H9 (cell line): ENCODE results near the gene NTRK3. TPM values are rescaled to one million over a fixed set of nuclear protein-coding genes. Genes with fewer than 3 reads are reported as not detected.

Source experiments
- DNase-seq: peaks from one replicate; pipeline ENCODE4 v3.0.0-alpha.2; 2017
- H2AFZ ChIP-seq: one replicate; pipeline ENCODE4 v1.6.1; 2013; ENCODE audit warnings: mild to moderate bottlenecking, low read length, control low read depth, moderate library complexity
- H2AK5ac ChIP-seq: 2 replicates; pipeline ENCODE4 v1.6.1; 2013; ENCODE audit warnings: low read length, control low read depth, mixed read lengths; ENCODE audit not compliant: insufficient read length
- H2BK120ac ChIP-seq: one replicate; pipeline ENCODE4 v1.6.1; 2013; ENCODE audit warnings: low read depth, mild to moderate bottlenecking, low read length, control low read depth, inconsistent platforms; ENCODE audit not compliant: poor library complexity, severe bottlenecking
- H2BK12ac ChIP-seq: 2 replicates; pipeline ENCODE4 v1.6.1; 2013; ENCODE audit warnings: low read length, control low read depth, mixed read lengths, low read depth; ENCODE audit not compliant: insufficient read length
- H2BK15ac ChIP-seq: 2 replicates; pipeline ENCODE4 v1.6.1; 2013; ENCODE audit warnings: low read depth, low read length, control low read depth
- H2BK20ac ChIP-seq: one replicate; pipeline ENCODE4 v1.6.1; 2013; ENCODE audit warnings: low read depth, mild to moderate bottlenecking, low read length, control low read depth, inconsistent platforms; ENCODE audit not compliant: poor library complexity, severe bottlenecking
- H2BK5ac ChIP-seq: 2 replicates; pipeline ENCODE4 v1.6.1; 2013; ENCODE audit warnings: low read length, control low read depth, mixed read lengths; ENCODE audit not compliant: insufficient read length
- H3K14ac ChIP-seq: 2 replicates; pipeline ENCODE4 v1.6.1; 2013; ENCODE audit warnings: low read length, control low read depth; ENCODE audit not compliant: insufficient read depth
- H3K18ac ChIP-seq: 2 replicates; pipeline ENCODE4 v1.6.1; 2013; ENCODE audit warnings: low read depth, mild to moderate bottlenecking, mixed read lengths, low read length, control low read depth; ENCODE audit not compliant: insufficient read length
- H3K23ac ChIP-seq: 2 replicates; pipeline ENCODE4 v1.6.1; 2013; ENCODE audit warnings: low read length, control low read depth, mixed read lengths, low read depth; ENCODE audit not compliant: insufficient read length
- H3K23me2 ChIP-seq: 2 replicates; pipeline ENCODE4 v1.6.1; 2013; ENCODE audit warnings: low read depth, mild to moderate bottlenecking, mixed read lengths, low read length, control low read depth; ENCODE audit not compliant: insufficient read length, poor library complexity, severe bottlenecking
- H3K27ac ChIP-seq: 2 replicates; pipeline ENCODE4 v1.5.1; 2013; ENCODE audit warnings: low read length, control low read depth, mixed read lengths, low read depth; ENCODE audit not compliant: insufficient read length
- H3K27me3 ChIP-seq: 2 replicates; pipeline ENCODE4 v1.6.1; 2013; ENCODE audit warnings: low read length, control low read depth, inconsistent platforms; ENCODE audit not compliant: insufficient read depth
- H3K4ac ChIP-seq: 2 replicates; pipeline ENCODE4 v1.6.1; 2013; ENCODE audit warnings: low read depth, mild to moderate bottlenecking, control low read depth, inconsistent platforms, low read length, moderate library complexity
- H3K4me1 ChIP-seq: 2 replicates; pipeline ENCODE4 v1.6.1; 2013; ENCODE audit warnings: low read length, control low read depth, inconsistent platforms; ENCODE audit not compliant: insufficient read depth
- H3K4me2 ChIP-seq: 2 replicates; pipeline ENCODE4 v1.6.1; 2013; ENCODE audit warnings: low read length, control low read depth, mixed read lengths; ENCODE audit not compliant: insufficient read length, insufficient read depth
- H3K56ac ChIP-seq: 2 replicates; pipeline ENCODE4 v1.6.1; 2013; ENCODE audit warnings: low read depth, mild to moderate bottlenecking, mixed read lengths, low read length, control low read depth; ENCODE audit not compliant: insufficient read length
- H3K79me1 ChIP-seq: 2 replicates; pipeline ENCODE4 v1.6.1; 2013; ENCODE audit warnings: low read depth, mild to moderate bottlenecking, moderate library complexity, low read length, control low read depth, inconsistent platforms; ENCODE audit not compliant: insufficient read depth, poor library complexity, severe bottlenecking
- H3K79me2 ChIP-seq: 2 replicates; pipeline ENCODE4 v1.6.1; 2013; ENCODE audit warnings: low read length, control low read depth, inconsistent platforms; ENCODE audit not compliant: insufficient read depth
- H3K9ac ChIP-seq: 2 replicates; pipeline ENCODE4 v1.6.1; 2013; ENCODE audit warnings: low read length, control low read depth, mixed read lengths; ENCODE audit not compliant: insufficient read length; ENCODE audit errors: extremely low read depth
- H3K9me3 ChIP-seq: one replicate; pipeline ENCODE4 v1.6.1; 2013; ENCODE audit warnings: low read depth, low read length, inconsistent platforms; ENCODE audit not compliant: control insufficient read depth
- H3T11ph ChIP-seq: one replicate; pipeline ENCODE4 v1.6.1; 2013; ENCODE audit warnings: mild to moderate bottlenecking, low read length, control low read depth, inconsistent platforms
- H4K20me1 ChIP-seq: one replicate; pipeline ENCODE4 v1.6.1; 2013; ENCODE audit not compliant: control insufficient read depth, insufficient read length, insufficient read depth
- H4K5ac ChIP-seq: 2 replicates; pipeline ENCODE4 v1.6.1; 2013; ENCODE audit warnings: low read depth, mild to moderate bottlenecking, mixed read lengths, low read length, control low read depth; ENCODE audit not compliant: insufficient read length
- H4K8ac ChIP-seq: replicated peaks from 2 replicates; pipeline ENCODE4 v1.6.1; 2013; ENCODE audit warnings: low read length, control low read depth, mixed read lengths, low read depth; ENCODE audit not compliant: insufficient read length
- H4K91ac ChIP-seq: 2 replicates; pipeline ENCODE4 v1.6.1; 2013; ENCODE audit warnings: low read depth, mild to moderate bottlenecking, moderate library complexity, mixed read lengths, low read length, control low read depth; ENCODE audit not compliant: insufficient read length
- H3K27ac Mint-ChIP-seq, 3 experiments: 2 replicates in 2 of 3; 3 replicates in 1 of 3; pipeline ENCODE4 v1.8.0; 2020 to 2021; ENCODE audit warnings: mixed read lengths in 3 of 3, mild to moderate bottlenecking in 1 of 3, moderate library complexity in 1 of 3
- H3K27me3 Mint-ChIP-seq: 2 replicates; pipeline ENCODE4 v1.8.0; 2021; ENCODE audit warnings: low read depth, mild to moderate bottlenecking, moderate library complexity, mixed read lengths
- H3K36me3 Mint-ChIP-seq, 3 experiments: 2 replicates in 2 of 3; 3 replicates in 1 of 3; pipeline ENCODE4 v1.8.0; 2020 to 2021; ENCODE audit warnings: low read depth in 3 of 3, mixed read lengths in 3 of 3; ENCODE audit not compliant: insufficient read depth in 1 of 3
- H3K4me1 Mint-ChIP-seq, 2 experiments: 2 replicates each; pipeline ENCODE4 v1.8.0; 2020; ENCODE audit warnings: mixed read lengths in 2 of 2
- H3K4me3 Mint-ChIP-seq, 2 experiments: 2 replicates in 1 of 2; 3 replicates in 1 of 2; pipeline ENCODE4 v1.8.0; 2020 to 2021; ENCODE audit warnings: mild to moderate bottlenecking in 2 of 2, mixed read lengths in 2 of 2, moderate library complexity in 1 of 2
- H3K9me3 Mint-ChIP-seq, 2 experiments: 2 replicates in 1 of 2; 3 replicates in 1 of 2; pipeline ENCODE4 v1.8.0; 2020; ENCODE audit warnings: mild to moderate bottlenecking in 2 of 2, mixed read lengths in 2 of 2, moderate library complexity in 1 of 2
- CTCF ChIP-seq: fragments of 200-600 bp; sonication (generic); conservative IDR thresholded peaks from 3 replicates; pipeline ENCODE4 v1.8.0; 2021; ENCODE audit warnings: antibody characterized with exemption, mild to moderate bottlenecking
- WGBS: extraction: QIAGEN DNeasy Blood & Tissue Kit; methylation state at CpG from one replicate; pipeline ENCODE4 v1.1.7; 2013; ENCODE audit warnings: missing lambda C conversion rate, low lambda C conversion rate, mixed read lengths; ENCODE audit not compliant: insufficient read length; ENCODE audit errors: extremely low coverage; 5-methylcytosine and 5-hydroxymethylcytosine counted together
- total RNA-seq: library from RNA; stranded (reverse); gene quantifications from 2 replicates; pipeline ENCODE4 v1.2.1, GENCODE V29; 2021

The NTRK3 gene
- total RNA-seq, 1 experiment from 2014 or later: 2.5 TPM

GRCh38 chr15:88139936-88140335, 116.6 kb downstream of the NTRK3 start:
- Histone ChIP-seq H3K18ac (no peak overlapping the region), H3K56ac (no peak overlapping the region), H3T11ph (no peak overlapping the region), H3K4me2 (no peak overlapping the region), H3K23me2 (no peaks in the 10 kb centered on the region), H3K27ac (no peak overlapping the region), H2BK120ac (no peak overlapping the region), H2AFZ (no peak overlapping the region), H3K14ac (no peak overlapping the region), H3K79me2 (no peaks in the 10 kb centered on the region), H4K8ac (no peak overlapping the region), H2BK5ac (no peak overlapping the region), H3K9me3 (no peaks in the 10 kb centered on the region), H4K20me1 (no peaks in the 10 kb centered on the region), H3K27me3 (no peaks in the 10 kb centered on the region), H3K79me1 (no peaks in the 10 kb centered on the region), H4K91ac (no peak overlapping the region), H2BK15ac (no peak overlapping the region), H3K4me1 (no peaks in the 10 kb centered on the region), H2AK5ac (no peak overlapping the region), H3K4ac (no peak overlapping the region), H3K9ac (no peak overlapping the region), H4K5ac (no peak overlapping the region), H2BK12ac (no peak overlapping the region), H2BK20ac (no peak overlapping the region), H3K23ac (no peak overlapping the region)
- Mint-ChIP-seq H3K27ac (no peak overlapping the region), H3K27me3 (peaks cover 6% of the 10 kb centered on the region), H3K4me1 (no peaks in the 10 kb centered on the region), H3K9me3 (peaks cover 2 to 4% of the 10 kb centered on the region in 2 experiments; a peak in 3 of 5 replicates), H3K4me3 (no peak overlapping the region), H3K36me3 (peaks cover 0 to 3% (median 0%) of the 10 kb centered on the region in 3 experiments; a peak in 2 of 7 replicates)
- WGBS: no CpG with 5 or more reads among the region's 2 CpGs
- TF ChIP-seq CTCF: no peak
- no peak for DNase-seq
